Measurements from ENCODE around the gene RPL35.

The RPL35 gene

DNA sequence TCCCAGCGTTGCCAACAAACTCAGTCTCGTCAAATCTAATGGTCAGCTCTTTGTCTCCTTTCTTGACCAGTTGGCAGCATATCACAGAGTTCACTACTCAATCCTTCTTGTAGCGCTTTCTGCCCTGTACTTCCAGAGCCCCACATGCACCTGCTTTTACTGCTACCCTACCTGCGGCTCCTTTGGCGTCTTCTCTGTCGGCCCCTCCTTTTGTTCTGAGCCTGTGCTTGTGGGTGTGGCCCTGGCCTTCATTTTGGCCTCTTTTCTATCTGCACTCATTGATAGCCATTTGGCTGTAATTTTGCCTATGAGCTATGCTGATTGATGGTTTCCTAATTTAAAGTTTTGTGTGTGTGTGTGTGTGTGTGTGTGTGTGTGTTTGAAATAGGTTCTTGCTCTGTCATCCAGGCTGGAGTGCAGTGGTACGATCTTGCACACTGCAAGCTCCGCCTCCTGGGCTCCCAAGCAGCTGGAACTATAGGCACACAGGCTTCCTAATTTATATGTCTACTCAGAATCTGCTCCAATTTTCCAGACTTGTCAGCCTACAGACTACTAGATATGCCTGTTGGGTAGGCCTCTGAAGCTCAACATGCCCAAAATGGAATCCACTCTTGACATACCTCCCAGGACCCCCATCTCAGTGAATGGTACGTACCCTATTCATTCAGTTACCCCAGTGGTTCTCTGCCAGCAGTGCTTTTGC lies 32.4 kb upstream of the RPL35 start:
- DNase-seq (ENCODE audit: low read depth) = no peak
- TF ChIP-seq, protein P1, sequence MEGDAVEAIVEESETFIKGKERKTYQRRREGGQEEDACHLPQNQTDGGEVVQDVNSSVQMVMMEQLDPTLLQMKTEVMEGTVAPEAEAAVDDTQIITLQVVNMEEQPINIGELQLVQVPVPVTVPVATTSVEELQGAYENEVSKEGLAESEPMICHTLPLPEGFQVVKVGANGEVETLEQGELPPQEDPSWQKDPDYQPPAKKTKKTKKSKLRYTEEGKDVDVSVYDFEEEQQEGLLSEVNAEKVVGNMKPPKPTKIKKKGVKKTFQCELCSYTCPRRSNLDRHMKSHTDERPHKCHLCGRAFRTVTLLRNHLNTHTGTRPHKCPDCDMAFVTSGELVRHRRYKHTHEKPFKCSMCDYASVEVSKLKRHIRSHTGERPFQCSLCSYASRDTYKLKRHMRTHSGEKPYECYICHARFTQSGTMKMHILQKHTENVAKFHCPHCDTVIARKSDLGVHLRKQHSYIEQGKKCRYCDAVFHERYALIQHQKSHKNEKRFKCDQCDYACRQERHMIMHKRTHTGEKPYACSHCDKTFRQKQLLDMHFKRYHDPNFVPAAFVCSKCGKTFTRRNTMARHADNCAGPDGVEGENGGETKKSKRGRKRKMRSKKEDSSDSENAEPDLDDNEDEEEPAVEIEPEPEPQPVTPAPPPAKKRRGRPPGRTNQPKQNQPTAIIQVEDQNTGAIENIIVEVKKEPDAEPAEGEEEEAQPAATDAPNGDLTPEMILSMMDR (conservative IDR thresholded peaks at IDR 0.05; ENCODE audit: low read depth, low read length) = no peak
- no peak overlapping the region for H3K4me3 ChIP-seq (ENCODE audit: low read length)

DNA sequence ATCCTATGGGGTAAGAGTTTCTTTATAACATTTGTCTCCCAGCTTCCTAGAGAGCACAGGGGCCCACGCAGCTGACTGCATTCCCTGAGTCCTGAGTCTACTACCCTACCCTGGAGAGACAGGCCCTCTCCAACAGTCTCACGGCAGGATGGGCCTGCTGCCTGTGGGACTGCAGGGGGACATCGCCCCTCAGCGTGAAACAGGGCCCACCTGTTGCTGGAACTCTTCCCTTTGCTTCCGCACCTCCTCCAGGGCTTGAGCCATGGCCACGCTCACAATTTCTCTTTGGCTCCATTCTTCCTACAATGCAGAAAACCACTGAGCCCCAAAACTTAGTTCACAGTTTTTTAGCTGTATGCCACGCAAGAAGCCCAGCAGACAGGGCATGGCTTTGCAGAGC lies 28.4 kb upstream of the RPL35 start:
- TF ChIP-seq, protein P1 (conservative IDR thresholded peaks at IDR 0.05; ENCODE audit: low read depth, low read length) = no peak
- DNase-seq (ENCODE audit: low read depth) = no peak
- H3K4me3 ChIP-seq (ENCODE audit: low read length) = no peak overlapping the region

DNA sequence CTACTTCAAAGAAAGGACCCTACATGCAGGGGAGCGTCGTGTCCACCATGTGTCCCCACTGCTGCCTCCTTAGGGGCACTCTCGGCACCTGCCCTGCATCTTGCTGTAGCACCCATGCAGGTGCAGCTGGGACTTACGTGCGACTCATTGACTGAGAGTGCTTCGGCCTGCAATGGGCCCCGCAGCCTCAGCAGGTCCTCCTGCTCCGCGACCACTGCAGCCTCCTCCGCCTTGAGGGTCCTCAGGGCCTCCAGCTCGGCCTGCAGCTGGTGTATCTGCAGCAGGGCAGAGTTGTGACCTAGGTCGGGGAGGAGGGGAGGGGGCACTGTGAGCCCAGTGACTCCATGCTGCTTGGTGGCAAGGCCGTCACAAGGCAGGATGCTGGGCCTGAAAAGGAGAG lies 27.2 kb upstream of the RPL35 start:
- TF ChIP-seq, protein P1 (conservative IDR thresholded peaks at IDR 0.05; ENCODE audit: low read depth, low read length) = no peak
- no peak overlapping the region for H3K4me3 ChIP-seq (ENCODE audit: low read length)
- DNase-seq (ENCODE audit: low read depth) = no peak

DNA sequence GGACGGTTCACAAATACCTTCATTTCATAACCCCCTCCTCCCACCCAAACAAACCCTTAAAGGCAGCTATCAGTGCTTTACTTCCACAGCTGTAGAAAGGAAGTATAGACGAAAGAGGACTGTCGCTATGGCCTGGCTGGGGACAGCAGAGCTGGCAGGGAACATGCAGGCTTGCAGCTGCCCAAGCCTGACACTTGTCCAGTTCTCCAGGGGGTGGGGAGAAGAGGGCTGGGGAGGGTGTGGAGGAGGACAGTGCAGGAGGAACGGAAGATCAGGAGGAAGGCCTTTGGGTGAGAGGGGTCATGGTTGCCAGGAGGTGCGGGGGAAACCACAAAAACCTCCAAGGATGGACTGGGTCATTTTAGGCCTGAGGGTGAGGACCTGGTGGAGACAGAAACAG lies 26.1 kb upstream of the RPL35 start:
- H3K4me3 ChIP-seq (ENCODE audit: low read length) = no peak overlapping the region
- DNase-seq (ENCODE audit: low read depth) = no peak
- TF ChIP-seq, protein P1 (conservative IDR thresholded peaks at IDR 0.05; ENCODE audit: low read depth, low read length) = no peak

DNA sequence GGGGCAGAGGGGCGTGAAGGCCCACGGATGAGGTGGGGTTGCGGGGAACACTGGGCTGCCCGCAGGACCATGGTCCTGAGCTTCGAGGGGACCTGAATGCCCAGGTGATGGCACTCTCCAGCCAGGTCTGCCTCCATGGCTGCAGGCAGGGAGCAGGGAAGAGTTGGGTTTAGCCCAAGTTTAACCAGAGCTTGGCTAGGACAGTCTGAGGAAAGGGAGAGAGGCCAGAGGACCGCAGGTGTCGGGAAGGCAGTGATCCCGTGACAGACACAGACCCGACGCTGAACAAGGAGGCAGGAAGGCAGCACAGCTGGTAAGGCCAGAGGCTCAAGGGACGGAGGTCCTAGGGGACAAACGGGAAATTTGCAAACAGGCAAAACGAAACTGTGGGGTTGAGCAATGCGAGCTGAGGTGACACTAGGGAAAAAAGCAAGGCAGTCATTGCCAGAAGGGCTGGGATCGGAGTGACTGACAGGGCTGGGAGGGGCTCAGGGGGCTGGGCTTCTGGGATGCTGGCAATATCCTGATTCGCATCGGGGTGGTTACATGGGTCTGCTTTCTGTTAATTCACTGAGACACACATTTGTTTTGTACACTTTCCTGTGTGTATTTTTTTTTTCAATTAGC lies 25.2 kb upstream of the RPL35 start:
- no peak for DNase-seq (ENCODE audit: low read depth)
- TF ChIP-seq, protein P1 (conservative IDR thresholded peaks at IDR 0.05; ENCODE audit: low read depth, low read length) = no peak
- H3K4me3 ChIP-seq (ENCODE audit: low read length) = no peak overlapping the region

DNA sequence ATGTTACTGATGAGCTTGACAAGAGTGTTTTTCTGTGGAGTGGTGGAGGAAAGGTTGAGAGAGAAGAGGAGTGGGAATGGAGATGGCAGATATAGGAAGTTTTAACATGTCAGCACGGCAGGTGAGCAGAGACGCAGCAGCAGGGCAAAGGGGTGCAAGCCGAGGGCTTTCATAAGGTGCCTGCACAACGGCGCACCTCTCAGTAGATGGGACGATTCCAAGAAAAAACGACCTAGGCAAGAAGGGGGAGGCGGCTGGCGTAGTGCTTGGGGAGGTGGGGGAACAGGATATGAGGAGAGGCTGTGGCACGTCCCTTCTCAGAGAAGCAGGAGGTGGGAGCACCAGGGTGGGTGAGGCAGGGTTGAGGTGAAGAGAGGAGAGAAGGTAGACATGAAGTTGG lies 24.7 kb upstream of the RPL35 start:
- no peak for DNase-seq (ENCODE audit: low read depth)
- H3K4me3 ChIP-seq (ENCODE audit: low read length) = no peak overlapping the region
- TF ChIP-seq, protein P1 (conservative IDR thresholded peaks at IDR 0.05; ENCODE audit: low read depth, low read length) = no peak

DNA sequence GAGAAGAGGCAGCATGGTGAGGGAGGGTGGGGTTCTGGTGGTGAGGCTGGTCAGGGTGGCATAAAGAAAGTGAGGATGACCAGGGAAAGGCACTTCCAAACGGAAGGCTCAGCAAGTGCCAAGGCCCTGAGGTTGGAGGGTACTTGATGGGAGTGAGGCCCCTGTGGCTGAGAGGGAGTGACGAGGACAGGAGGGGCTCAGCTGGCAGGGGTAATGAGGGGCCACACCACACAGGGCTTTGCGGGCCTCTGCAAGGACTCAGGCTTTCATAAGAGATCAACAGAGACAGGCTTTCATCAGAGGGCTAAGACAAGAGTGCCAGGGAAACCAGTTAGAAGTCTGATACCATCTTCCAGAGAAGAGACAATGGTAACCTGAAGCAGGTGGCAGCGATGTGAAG lies 23.8 kb upstream of the RPL35 start:
- TF ChIP-seq, protein P1 (conservative IDR thresholded peaks at IDR 0.05; ENCODE audit: low read depth, low read length) = no peak
- no peak overlapping the region for H3K4me3 ChIP-seq (ENCODE audit: low read length)
- no peak for DNase-seq (ENCODE audit: low read depth)

Measured in retinal pigment epithelial cell (primary cell).